Mesendoderm (in vitro differentiated cells): ENCODE results near the gene SPTBN1.

Source experiments
- DNase-seq: peaks from one replicate; pipeline ENCODE4 v3.0.0; 2013
- H2AK5ac ChIP-seq: 2 replicates; pipeline ENCODE4 v1.6.1; 2013; ENCODE audit warnings: low read length, inconsistent platforms
- H2BK120ac ChIP-seq: 2 replicates; pipeline ENCODE4 v1.6.1; 2013; ENCODE audit warnings: low read depth, mild to moderate bottlenecking, low read length, moderate library complexity, mixed read lengths
- H2BK15ac ChIP-seq: replicated peaks from 2 replicates; pipeline ENCODE4 v1.6.1; 2013; ENCODE audit warnings: low read depth, mild to moderate bottlenecking, moderate library complexity
- H2BK5ac ChIP-seq: 2 replicates; pipeline ENCODE4 v1.6.1; 2013; ENCODE audit warnings: low read length, inconsistent platforms
- H3K18ac ChIP-seq: 2 replicates; pipeline ENCODE4 v1.6.1; 2013; ENCODE audit warnings: mild to moderate bottlenecking, low read length, mixed read lengths
- H3K23ac ChIP-seq: one replicate; pipeline ENCODE4 v1.6.1; 2013; ENCODE audit warnings: low read length
- H3K27ac ChIP-seq: 2 replicates; pipeline ENCODE4 v1.5.1; 2013; ENCODE audit warnings: low read depth, mild to moderate bottlenecking, inconsistent platforms, low read length, moderate library complexity
- H3K27me3 ChIP-seq: 2 replicates; pipeline ENCODE4 v1.6.1; 2013; ENCODE audit warnings: low read length, control low read depth, mild to moderate bottlenecking, inconsistent platforms; ENCODE audit not compliant: insufficient read depth, poor library complexity
- H3K36me3 ChIP-seq: 2 replicates; pipeline ENCODE4 v1.6.1; 2013; ENCODE audit warnings: low read length, inconsistent platforms; ENCODE audit not compliant: control insufficient read depth, insufficient read depth
- H3K4ac ChIP-seq: one replicate; pipeline ENCODE4 v1.6.1; 2013; ENCODE audit warnings: low read depth, mild to moderate bottlenecking, low read length, moderate library complexity
- H3K4me1 ChIP-seq: 2 replicates; pipeline ENCODE4 v1.6.1; 2013; ENCODE audit warnings: low read depth, low read length, inconsistent platforms; ENCODE audit not compliant: control insufficient read depth
- H3K4me2 ChIP-seq: 2 replicates; pipeline ENCODE4 v1.6.1; 2013; ENCODE audit warnings: low read length
- H3K4me3 ChIP-seq: 2 replicates; pipeline ENCODE4 v1.5.1; 2013; ENCODE audit warnings: mild to moderate bottlenecking, low read length
- H3K56ac ChIP-seq: one replicate; pipeline ENCODE4 v1.6.1; 2013; ENCODE audit warnings: low read length
- H3K79me1 ChIP-seq: 2 replicates; pipeline ENCODE4 v1.6.1; 2013; ENCODE audit warnings: low read length, inconsistent platforms
- H3K79me2 ChIP-seq: 2 replicates; pipeline ENCODE4 v1.6.1; 2013; ENCODE audit warnings: mild to moderate bottlenecking, low read length; ENCODE audit not compliant: control insufficient read depth, insufficient read depth
- H3K9ac ChIP-seq: 2 replicates; pipeline ENCODE4 v1.6.1; 2013; ENCODE audit warnings: low read length, inconsistent platforms
- H4K5ac ChIP-seq: one replicate; pipeline ENCODE4 v1.6.1; 2013; ENCODE audit warnings: low read length
- H4K8ac ChIP-seq: one replicate; pipeline ENCODE4 v1.6.1; 2013; ENCODE audit warnings: low read depth, mild to moderate bottlenecking, control low read depth, low read length, moderate library complexity
- WGBS: extraction: QIAGEN DNeasy Blood & Tissue Kit; methylation state at CpG from one replicate; pipeline ENCODE4 v1.1.7; 2013; ENCODE audit warnings: low lambda C conversion rate, missing lambda C conversion rate; ENCODE audit not compliant: insufficient coverage; ENCODE audit errors: extremely low coverage; 5-methylcytosine and 5-hydroxymethylcytosine counted together

The SPTBN1 gene

DNA sequence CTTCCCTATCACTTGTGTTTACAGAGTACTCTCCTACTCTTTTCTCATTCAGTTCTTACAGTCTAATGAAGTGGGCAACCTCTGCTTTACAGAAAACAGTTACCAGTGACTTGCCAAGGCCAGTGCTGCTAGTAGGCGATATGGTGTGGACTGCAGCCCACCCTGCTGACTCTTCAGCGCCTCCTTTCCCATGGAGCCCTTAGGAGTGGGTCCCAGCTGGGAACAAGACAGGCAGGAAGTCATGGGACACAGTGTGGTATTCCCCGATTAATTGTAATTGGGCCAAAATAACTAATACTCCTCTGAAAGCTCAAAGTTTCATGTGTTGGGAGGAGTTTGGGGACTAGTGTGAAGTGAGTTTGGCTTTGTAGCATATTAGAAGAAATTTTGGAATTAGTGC, 147.2 kb downstream of the SPTBN1 start:
- Histone ChIP-seq H2BK15ac (no peak overlapping the region), H3K27ac (no peak overlapping the region)
- WGBS: no CpG with 5 or more reads among the region's 3 CpGs

DNA sequence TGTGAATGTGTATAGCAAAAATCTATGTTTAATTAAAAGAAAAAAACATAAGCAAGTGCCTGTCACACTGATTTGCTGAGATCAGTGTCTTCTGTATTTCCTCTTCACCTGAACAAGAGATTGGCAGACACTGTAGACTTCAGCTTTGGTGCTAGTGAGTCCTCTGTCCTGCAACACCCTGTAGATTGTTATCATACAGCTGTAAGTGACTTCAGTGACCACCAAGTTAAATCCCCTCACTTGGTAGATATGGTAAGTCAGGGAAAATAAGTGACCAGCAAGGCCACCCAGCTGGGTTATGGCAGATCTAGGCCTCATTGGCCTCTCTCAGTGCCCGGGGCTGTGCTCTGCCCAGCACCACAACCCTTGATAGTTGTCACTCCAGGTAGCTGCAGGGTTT, 147.7 kb downstream of the SPTBN1 start:
- no peak overlapping the region for H3K18ac ChIP-seq
- H3K4me2 ChIP-seq: no peak overlapping the region
- H3K27ac ChIP-seq: no peak overlapping the region
- DNase-seq: no peak
- H2BK5ac ChIP-seq: no peak overlapping the region
- H4K5ac ChIP-seq: no peak overlapping the region
- H3K79me1 ChIP-seq: peaks cover 51% of the 10 kb centered on the region
- no peak overlapping the region for H3K4me3 ChIP-seq
- no CpG with 5 or more reads among the region's 1 CpG for WGBS
- H3K23ac ChIP-seq: no peak overlapping the region
- H2BK15ac ChIP-seq: no peak overlapping the region
- peaks cover 83% of the 10 kb centered on the region for H3K79me2 ChIP-seq
- H3K4me1 ChIP-seq: peaks cover 11% of the 10 kb centered on the region
- peaks cover 1% of the 10 kb centered on the region for H3K36me3 ChIP-seq
- H3K56ac ChIP-seq: no peak overlapping the region
- no peak overlapping the region for H3K4ac ChIP-seq
- no peaks in the 10 kb centered on the region for H3K27me3 ChIP-seq
- H2BK120ac ChIP-seq: no peak overlapping the region
- no peak overlapping the region for H2AK5ac ChIP-seq
- no peak overlapping the region for H4K8ac ChIP-seq
- no peak overlapping the region for H3K9ac ChIP-seq

More for the DNA sequence above, 147.2 kb downstream of the SPTBN1 start:
- Histone ChIP-seq H3K4me2 (no peak overlapping the region), H3K27me3 (no peaks in the 10 kb centered on the region), H3K23ac (no peak overlapping the region), H3K4me1 (peaks cover 11% of the 10 kb centered on the region), H3K4me3 (no peak overlapping the region), H3K4ac (no peak overlapping the region), H3K36me3 (peaks cover 1% of the 10 kb centered on the region), H2BK5ac (no peak overlapping the region), H3K56ac (no peak overlapping the region), H3K18ac (no peak overlapping the region), H3K9ac (no peak overlapping the region), H2AK5ac (no peak overlapping the region), H4K8ac (no peak overlapping the region), H4K5ac (no peak overlapping the region), H3K79me1 (peaks cover 51% of the 10 kb centered on the region), H3K79me2 (peaks cover 83% of the 10 kb centered on the region), H2BK120ac (no peak overlapping the region)
- DNase-seq: no peak

- no peak overlapping the region for H3K23ac ChIP-seq
Measured at GRCh38 chr2:54604871-54605270, 148.7 kb downstream of the SPTBN1 start.

GRCh38 chr2:54605836-54606235, 149.7 kb downstream of the SPTBN1 start:
- Histone ChIP-seq H4K8ac (no peak overlapping the region), H2AK5ac (no peak overlapping the region), H3K4me2 (no peak overlapping the region), H3K4me3 (no peak overlapping the region), H3K27ac (no peak overlapping the region), H3K18ac (no peak overlapping the region), H3K79me2 (peaks cover 83% of the 10 kb centered on the region), H3K27me3 (no peaks in the 10 kb centered on the region), H3K23ac (no peak overlapping the region), H2BK15ac (no peak overlapping the region), H2BK5ac (no peak overlapping the region), H3K79me1 (peaks cover 47% of the 10 kb centered on the region), H4K5ac (no peak overlapping the region), H2BK120ac (no peak overlapping the region), H3K9ac (no peak overlapping the region), H3K4me1 (peaks cover 11% of the 10 kb centered on the region), H3K4ac (no peak overlapping the region), H3K56ac (no peak overlapping the region), H3K36me3 (no peaks in the 10 kb centered on the region)
- WGBS: no CpG with 5 or more reads among the region's 3 CpGs
- no peak for DNase-seq

More at GRCh38 chr2:54604871-54605270, 148.7 kb downstream of the SPTBN1 start:
- H3K9ac ChIP-seq: no peak overlapping the region
- no peak overlapping the region for H2BK15ac ChIP-seq
- H3K56ac ChIP-seq: no peak overlapping the region
- no peak overlapping the region for H4K8ac ChIP-seq
- H2AK5ac ChIP-seq: no peak overlapping the region
- H3K4me1 ChIP-seq: peaks cover 11% of the 10 kb centered on the region
- H3K18ac ChIP-seq: no peak overlapping the region
- no peaks in the 10 kb centered on the region for H3K27me3 ChIP-seq
- H2BK120ac ChIP-seq: no peak overlapping the region
- H3K27ac ChIP-seq: no peak overlapping the region
- no CpG with 5 or more reads among the region's 10 CpGs for WGBS
- no peak for DNase-seq
- peaks cover 47% of the 10 kb centered on the region for H3K79me1 ChIP-seq
- no peak overlapping the region for H2BK5ac ChIP-seq
- H3K4me2 ChIP-seq: no peak overlapping the region
- no peak overlapping the region for H4K5ac ChIP-seq
- H3K36me3 ChIP-seq: peaks cover 1% of the 10 kb centered on the region
- H3K79me2 ChIP-seq: peaks cover 84% of the 10 kb centered on the region
- H3K4ac ChIP-seq: no peak overlapping the region
- no peak overlapping the region for H3K4me3 ChIP-seq

DNA sequence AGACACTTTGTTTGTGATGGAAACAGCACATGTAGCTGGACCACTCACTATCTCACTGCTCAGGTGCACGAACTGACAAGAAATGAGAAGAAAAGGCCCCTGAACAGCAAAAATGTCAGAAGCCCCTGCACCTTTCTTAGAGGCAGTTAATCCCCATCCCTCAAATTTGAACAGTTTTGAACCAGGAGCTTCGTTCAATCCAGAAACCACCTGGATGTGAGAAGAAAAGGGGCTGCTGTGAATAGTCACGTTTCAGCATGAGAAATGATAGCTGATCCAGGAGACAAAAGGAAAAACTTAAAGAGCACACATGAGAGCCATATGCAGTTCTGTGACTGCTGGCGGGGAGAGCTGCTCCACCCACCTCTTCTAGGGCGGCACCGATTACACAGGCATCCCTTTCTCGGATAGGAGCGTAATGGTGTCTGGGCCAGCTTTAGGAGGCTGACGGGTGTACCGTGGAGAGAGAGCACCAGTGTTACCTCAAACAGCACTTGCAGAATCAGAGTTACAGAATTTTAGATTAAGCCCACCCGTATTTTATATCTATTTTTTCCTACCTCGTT, 150.3 kb downstream of the SPTBN1 start:
- no peak overlapping the region for H4K8ac ChIP-seq
- no CpG with 5 or more reads among the region's 12 CpGs for WGBS
- H3K4me2 ChIP-seq: no peak overlapping the region
- DNase-seq: no peak
- no peak overlapping the region for H2BK120ac ChIP-seq
- no peaks in the 10 kb centered on the region for H3K36me3 ChIP-seq
- no peak overlapping the region for H3K23ac ChIP-seq
- H3K27me3 ChIP-seq: no peaks in the 10 kb centered on the region
- H3K79me1 ChIP-seq: peaks cover 44% of the 10 kb centered on the region
- no peak overlapping the region for H2BK15ac ChIP-seq
- H2BK5ac ChIP-seq: no peak overlapping the region
- no peak overlapping the region for H3K4ac ChIP-seq
- H3K18ac ChIP-seq: no peak overlapping the region
- H3K4me1 ChIP-seq: peaks cover 11% of the 10 kb centered on the region
- no peak overlapping the region for H3K27ac ChIP-seq
- peaks cover 77% of the 10 kb centered on the region for H3K79me2 ChIP-seq
- H3K9ac ChIP-seq: no peak overlapping the region
- no peak overlapping the region for H4K5ac ChIP-seq
- no peak overlapping the region for H2AK5ac ChIP-seq
- no peak overlapping the region for H3K4me3 ChIP-seq
- H3K56ac ChIP-seq: no peak overlapping the region

GRCh38 chr2:54608224-54608623, 152.1 kb downstream of the SPTBN1 start:
- Histone ChIP-seq H3K23ac (no peak overlapping the region), H3K79me1 (peaks cover 43% of the 10 kb centered on the region), H2BK15ac (no peak overlapping the region), H4K5ac (no peak overlapping the region), H3K56ac (no peak overlapping the region), H2BK120ac (no peak overlapping the region), H3K4me3 (no peak overlapping the region), H3K79me2 (peaks cover 68% of the 10 kb centered on the region), H3K27me3 (no peaks in the 10 kb centered on the region), H3K4me2 (no peak overlapping the region), H3K18ac (no peak overlapping the region), H3K36me3 (no peaks in the 10 kb centered on the region), H2BK5ac (no peak overlapping the region), H3K27ac (no peak overlapping the region), H2AK5ac (no peak overlapping the region), H3K9ac (no peak overlapping the region), H3K4ac (no peak overlapping the region), H3K4me1 (peaks cover 6% of the 10 kb centered on the region), H4K8ac (no peak overlapping the region)
- no CpG with 5 or more reads among the region's 3 CpGs for WGBS
- no peak for DNase-seq
